Measurements from ENCODE around the gene CCDC12. TPM values are rescaled to one million over a fixed set of nuclear protein-coding genes. Genes with fewer than 3 reads are reported as not detected.

Gene CCDC12
- total RNA-seq, 1 experiment from 2014 or later: 46.5 TPM

DNA sequence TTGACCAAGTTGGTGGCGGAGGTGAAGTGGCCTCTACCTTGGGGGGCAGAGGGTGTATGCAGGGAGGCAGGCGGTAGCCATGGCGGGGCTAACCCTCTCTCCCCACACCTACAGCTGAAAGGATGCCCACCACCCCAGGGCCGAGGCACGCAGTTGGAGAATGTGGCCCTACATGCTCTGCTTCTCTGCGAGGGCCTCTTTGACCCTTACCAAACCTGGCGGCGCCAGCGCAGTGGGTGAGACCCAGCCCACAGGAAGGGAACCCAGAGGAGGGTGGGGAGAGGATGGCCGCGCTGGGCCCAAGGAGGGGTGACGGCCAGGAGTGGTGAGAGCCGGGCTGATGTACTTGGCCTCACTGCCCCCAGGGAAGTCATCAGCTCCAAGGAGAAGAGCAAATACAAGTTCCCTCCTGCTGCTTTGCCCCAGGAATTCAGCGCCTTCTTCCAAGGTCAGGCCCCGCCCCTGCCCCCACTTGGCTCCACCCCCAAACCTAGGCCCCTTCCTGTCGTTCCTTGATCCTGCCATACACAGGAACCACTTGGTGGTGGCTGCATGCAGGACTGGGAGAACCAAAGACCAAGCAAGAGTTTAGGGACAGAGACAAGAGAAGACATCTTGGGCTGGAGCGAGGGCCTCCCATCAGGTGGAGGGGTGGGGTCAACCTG, 12.7 kb upstream of the CCDC12 start:
- no peaks in the 10 kb centered on the region for H4K20me1 ChIP-seq (ENCODE audit: insufficient read depth)
- intact Hi-C loops (cut with micrococcal nuclease): no loop called here
- ATAC-seq (no peak), DNase-seq (ENCODE audit: low read depth, low spot score) (no peak)
- H3K27me3 ChIP-seq (ENCODE audit: insufficient read depth, low read length): no peaks in the 10 kb centered on the region
- ChIA-PET POLR2A (no interaction called here), RAD21 (ENCODE audit: low non-redundant PET in 1 of 2, low total read pairs in 2 of 2, uncharacterized antibody in 2 of 2, unreplicated experiment in 2 of 2) (no interaction called here), CTCF (interaction anchor here (0.6 kb wide), 1 partner anchor 335 kb away, joined by 3 read pairs; no protein-coding TSS in a partner anchor)
- H3K36me3 ChIP-seq (ENCODE audit: control insufficient read depth in 1 of 2, insufficient read depth in 2 of 2, low read length in 2 of 2): peaks cover 0 to 5% of the 10 kb centered on the region in 2 experiments; a peak in 2 of 4 replicates
- no peak overlapping the region for H3K27ac ChIP-seq (ENCODE audit: low read depth, low read length)
- no peak overlapping the region for H2AFZ ChIP-seq (ENCODE audit: low read depth, low read length, poor library complexity, severe bottlenecking)
- H3K9ac ChIP-seq (ENCODE audit: low read length): no peak overlapping the region
- H3K4me1 ChIP-seq (ENCODE audit: control insufficient read depth in 1 of 2, insufficient read depth in 2 of 2, low read length in 2 of 2): peaks cover 2 to 13% of the 10 kb centered on the region in 2 experiments; a peak in 2 of 4 replicates
- no peak for TF ChIP-seq EGR1 (IDR thresholded peaks at IDR 0.05; ENCODE audit: low read depth)
- H3K9me2 ChIP-seq (ENCODE audit: insufficient read depth): no peaks in the 10 kb centered on the region
- no peak overlapping the region for H3K4me2 ChIP-seq (ENCODE audit: low read length)
- no TSS peak for BruUV-seq (replicated peaks)
- H3K79me2 ChIP-seq (ENCODE audit: insufficient read depth, low read length): peaks cover 26% of the 10 kb centered on the region
- no peak overlapping the region for H3K4me3 ChIP-seq (replicated peaks in 1 of 2; ENCODE audit: low read depth in 1 of 2, low read length in 2 of 2)
- no peaks in the 10 kb centered on the region for H3K9me3 ChIP-seq (ENCODE audit: control insufficient read depth in 1 of 2, insufficient read depth in 1 of 2, low read depth in 1 of 2, low read length in 2 of 2)

GRCh38 chr3:46988616-46989015, 12.1 kb upstream of the CCDC12 start:
- Histone ChIP-seq H3K9me3 (ENCODE audit: control insufficient read depth in 1 of 2, insufficient read depth in 1 of 2, low read depth in 1 of 2, low read length in 2 of 2) (no peaks in the 10 kb centered on the region), H3K4me1 (ENCODE audit: control insufficient read depth in 1 of 2, insufficient read depth in 2 of 2, low read length in 2 of 2) (peaks cover 2 to 13% of the 10 kb centered on the region in 2 experiments; a peak in 2 of 4 replicates), H3K9ac (ENCODE audit: low read length) (no peak overlapping the region), H3K36me3 (ENCODE audit: control insufficient read depth in 1 of 2, insufficient read depth in 2 of 2, low read length in 2 of 2) (peaks cover 0 to 3% of the 10 kb centered on the region in 2 experiments; a peak in 2 of 4 replicates), H3K27ac (ENCODE audit: low read depth, low read length) (no peak overlapping the region), H3K27me3 (ENCODE audit: insufficient read depth, low read length) (no peaks in the 10 kb centered on the region), H2AFZ (ENCODE audit: low read depth, low read length, poor library complexity, severe bottlenecking) (no peak overlapping the region), H3K4me2 (ENCODE audit: low read length) (no peak overlapping the region), H3K4me3 (replicated peaks in 1 of 2; ENCODE audit: low read depth in 1 of 2, low read length in 2 of 2) (no peak overlapping the region), H3K79me2 (ENCODE audit: insufficient read depth, low read length) (peaks cover 27% of the 10 kb centered on the region), H4K20me1 (ENCODE audit: insufficient read depth) (no peaks in the 10 kb centered on the region), H3K9me2 (ENCODE audit: insufficient read depth) (no peaks in the 10 kb centered on the region)
- BruUV-seq (replicated peaks): no TSS peak
- no peak for DNase-seq (ENCODE audit: low read depth, low spot score)
- ChIA-PET RAD21 (ENCODE audit: low non-redundant PET in 1 of 2, low total read pairs in 2 of 2, uncharacterized antibody in 2 of 2, unreplicated experiment in 2 of 2) (no interaction called here), POLR2A (no interaction called here), CTCF (no interaction called here)
- no peak for ATAC-seq
- intact Hi-C loops (cut with micrococcal nuclease): no loop called here
- TF ChIP-seq POLR2AphosphoS5 (IDR thresholded peaks at IDR 0.05; ENCODE audit: low read depth, low read length) (no peak), POLR2A (IDR thresholded peaks at IDR 0.05; ENCODE audit: borderline replicate concordance, extremely low read depth, insufficient read depth, insufficient read length) (no peak), FOSL1 (IDR thresholded peaks at IDR 0.05; ENCODE audit: low read depth) (no peak), RAD21 (IDR thresholded peaks at IDR 0.05; ENCODE audit: low read depth) (no peak), ATF3 (IDR thresholded peaks at IDR 0.05) (no peak), EZH2phosphoT487 (IDR thresholded peaks at IDR 0.05; ENCODE audit: borderline replicate concordance) (no peak), ELF1 (IDR thresholded peaks at IDR 0.05; ENCODE audit: borderline replicate concordance, low read depth) (no peak), SRF (IDR thresholded peaks at IDR 0.05; ENCODE audit: low read depth) (no peak)
- TF ChIP-seq, protein P1, sequence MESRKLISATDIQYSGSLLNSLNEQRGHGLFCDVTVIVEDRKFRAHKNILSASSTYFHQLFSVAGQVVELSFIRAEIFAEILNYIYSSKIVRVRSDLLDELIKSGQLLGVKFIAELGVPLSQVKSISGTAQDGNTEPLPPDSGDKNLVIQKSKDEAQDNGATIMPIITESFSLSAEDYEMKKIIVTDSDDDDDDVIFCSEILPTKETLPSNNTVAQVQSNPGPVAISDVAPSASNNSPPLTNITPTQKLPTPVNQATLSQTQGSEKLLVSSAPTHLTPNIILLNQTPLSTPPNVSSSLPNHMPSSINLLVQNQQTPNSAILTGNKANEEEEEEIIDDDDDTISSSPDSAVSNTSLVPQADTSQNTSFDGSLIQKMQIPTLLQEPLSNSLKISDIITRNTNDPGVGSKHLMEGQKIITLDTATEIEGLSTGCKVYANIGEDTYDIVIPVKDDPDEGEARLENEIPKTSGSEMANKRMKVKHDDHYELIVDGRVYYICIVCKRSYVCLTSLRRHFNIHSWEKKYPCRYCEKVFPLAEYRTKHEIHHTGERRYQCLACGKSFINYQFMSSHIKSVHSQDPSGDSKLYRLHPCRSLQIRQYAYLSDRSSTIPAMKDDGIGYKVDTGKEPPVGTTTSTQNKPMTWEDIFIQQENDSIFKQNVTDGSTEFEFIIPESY (IDR thresholded peaks at IDR 0.05; ENCODE audit: extremely low read depth, insufficient replicate concordance, low read length): no peak
